ENCODE results near the gene ASPG. TPM values are rescaled to one million over a fixed set of nuclear protein-coding genes. Genes with fewer than 3 reads are reported as not detected.
A peak's percentile ranks its signal among the peaks of the same experiment; 100 is the strongest.

Gene ASPG
- total RNA-seq, 1 donor from 2014 or later, result not detected

GRCh38 chr14:104121142-104121541, 35.6 kb downstream of the ASPG start:
- Histone ChIP-seq H3K27me3 (no peaks in the 10 kb centered on the region), H3K4me1 (no peaks in the 10 kb centered on the region), H3K36me3 (no peaks in the 10 kb centered on the region), H3K4me3 (no peak overlapping the region), H3K27ac (no peak overlapping the region), H3K9me3 (peaks cover 7 to 19% of the 10 kb centered on the region in 2 donors)
- TF ChIP-seq CTCF (IDR thresholded peaks at IDR 0.05), result no peak
- DNase-seq (ENCODE audit: low spot score in 2 of 2), result no peak
- intact Hi-C loops (cut with DNase I), result no loop called here

GRCh38 chr14:104123879-104124278, 38.4 kb downstream of the ASPG start:
- H3K27ac ChIP-seq, result no peak overlapping the region
- no peak for TF ChIP-seq CTCF (IDR thresholded peaks at IDR 0.05)
- no peaks in the 10 kb centered on the region for H3K27me3 ChIP-seq
- intact Hi-C loops (cut with DNase I), result no loop called here
- H3K4me1 ChIP-seq, result no peaks in the 10 kb centered on the region
- H3K36me3 ChIP-seq, result no peaks in the 10 kb centered on the region
- DNase-seq (ENCODE audit: low spot score in 2 of 2), result no peak
- peaks cover 7 to 26% of the 10 kb centered on the region in 2 donors for H3K9me3 ChIP-seq
- no peak overlapping the region for H3K4me3 ChIP-seq

GRCh38 chr14:104125011-104125410, 39.5 kb downstream of the ASPG start:
- Histone ChIP-seq H3K27ac (no peak overlapping the region), H3K27me3 (no peaks in the 10 kb centered on the region), H3K9me3 (peaks cover 7 to 30% of the 10 kb centered on the region in 2 donors), H3K4me1 (no peaks in the 10 kb centered on the region), H3K36me3 (no peaks in the 10 kb centered on the region), H3K4me3 (no peak overlapping the region)
- no peak for TF ChIP-seq CTCF (IDR thresholded peaks at IDR 0.05)
- intact Hi-C loops (cut with DNase I), result no loop called here
- no peak for DNase-seq (ENCODE audit: low spot score in 2 of 2)

- peak in 1 of 2 donors; percentile 33 for DNase-seq (ENCODE audit: low spot score in 2 of 2)
Observed at GRCh38 chr14:104126753-104127152, 41.3 kb downstream of the ASPG start.

GRCh38 chr14:104128981-104129380, 43.5 kb downstream of the ASPG start:
- intact Hi-C loops (cut with DNase I), result no loop called here
- H3K27ac ChIP-seq, result no peak overlapping the region
- no peaks in the 10 kb centered on the region for H3K27me3 ChIP-seq
- no peak for TF ChIP-seq CTCF (IDR thresholded peaks at IDR 0.05)
- H3K9me3 ChIP-seq, result peaks cover 1 to 33% of the 10 kb centered on the region in 2 donors
- H3K4me3 ChIP-seq, result no peak overlapping the region
- no peaks in the 10 kb centered on the region for H3K4me1 ChIP-seq
- no peak for DNase-seq (ENCODE audit: low spot score in 2 of 2)
- no peaks in the 10 kb centered on the region for H3K36me3 ChIP-seq

More at GRCh38 chr14:104126753-104127152, 41.3 kb downstream of the ASPG start:
- intact Hi-C loops (cut with DNase I), result no loop called here
- H3K27ac ChIP-seq, result no peak overlapping the region
- H3K9me3 ChIP-seq, result peaks cover 7 to 38% of the 10 kb centered on the region in 2 donors
- no peaks in the 10 kb centered on the region for H3K4me1 ChIP-seq
- TF ChIP-seq CTCF (IDR thresholded peaks at IDR 0.05), result no peak
- no peaks in the 10 kb centered on the region for H3K27me3 ChIP-seq
- H3K36me3 ChIP-seq, result no peaks in the 10 kb centered on the region
- H3K4me3 ChIP-seq, result no peak overlapping the region

GRCh38 chr14:104129556-104129955, 44.1 kb downstream of the ASPG start:
- peaks cover 0 to 27% of the 10 kb centered on the region in 2 donors for H3K9me3 ChIP-seq
- no peak for TF ChIP-seq CTCF (IDR thresholded peaks at IDR 0.05)
- no peaks in the 10 kb centered on the region for H3K4me1 ChIP-seq
- intact Hi-C loops (cut with DNase I), result no loop called here
- DNase-seq (ENCODE audit: low spot score in 2 of 2), result no peak
- no peak overlapping the region for H3K27ac ChIP-seq
- no peaks in the 10 kb centered on the region for H3K27me3 ChIP-seq
- H3K36me3 ChIP-seq, result no peaks in the 10 kb centered on the region
- H3K4me3 ChIP-seq, result no peak overlapping the region

Measured in ascending aorta (tissue), 2 donors.